GM23248 (cell line): ENCODE measurements around the gene PLEKHA6. TPM values are rescaled to one million over a fixed set of nuclear protein-coding genes. Genes with fewer than 3 reads are reported as not detected.

Experiments
- DNase-seq: peaks from one replicate; pipeline ENCODE4 v3.0.0-alpha.2; 2015
- H2AFZ ChIP-seq: fragments of 200-600 bp; sonication (generic); 2 replicates; pipeline ENCODE4 v1.6.1; 2016; ENCODE audit warnings: antibody characterized with exemption
- H3F3A ChIP-seq: fragments of 200-600 bp; sonication (generic); 2 replicates; pipeline ENCODE4 v1.6.1; 2016; ENCODE audit warnings: mild to moderate bottlenecking, antibody characterized with exemption, mixed run types; ENCODE audit not compliant: insufficient read depth
- H3K27ac ChIP-seq: fragments of 200-600 bp; sonication (generic); 2 replicates; pipeline ENCODE4 v1.5.1; 2016; ENCODE audit warnings: mild to moderate bottlenecking
- H3K27me3 ChIP-seq: fragments of 200-600 bp; sonication (generic); replicated peaks from 2 replicates; pipeline ENCODE4 v1.6.1; 2016; ENCODE audit warnings: mild to moderate bottlenecking; ENCODE audit not compliant: insufficient read depth
- H3K36me3 ChIP-seq: fragments of 200-600 bp; sonication (generic); 2 replicates; pipeline ENCODE4 v1.6.1; 2016; ENCODE audit warnings: low read depth, mild to moderate bottlenecking
- H3K4me1 ChIP-seq: fragments of 200-600 bp; sonication (generic); 2 replicates; pipeline ENCODE4 v1.6.1; 2016; ENCODE audit warnings: mild to moderate bottlenecking; ENCODE audit not compliant: insufficient read depth
- H3K4me2 ChIP-seq: fragments of 200-600 bp; sonication (generic); one replicate; pipeline ENCODE4 v1.6.1; 2016; ENCODE audit warnings: mild to moderate bottlenecking; ENCODE audit not compliant: unreplicated experiment
- H3K4me3 ChIP-seq: fragments of 200-600 bp; sonication (generic); 2 replicates; pipeline ENCODE4 v1.5.1; 2016; ENCODE audit warnings: mild to moderate bottlenecking
- H3K79me2 ChIP-seq: fragments of 200-600 bp; sonication (generic); 2 replicates; pipeline ENCODE4 v1.6.1; 2016; ENCODE audit warnings: mild to moderate bottlenecking; ENCODE audit not compliant: insufficient read depth
- H3K9ac ChIP-seq: fragments of 200-600 bp; sonication (generic); 2 replicates; pipeline ENCODE4 v1.6.1; 2016; ENCODE audit warnings: mild to moderate bottlenecking
- H3K9me2 ChIP-seq: fragments of 200-600 bp; sonication (generic); 2 replicates; pipeline ENCODE4 v1.6.1; 2016; ENCODE audit warnings: mixed run types, mild to moderate bottlenecking, moderate library complexity; ENCODE audit not compliant: insufficient read depth
- H3K9me3 ChIP-seq: fragments of 200-600 bp; sonication (generic); one replicate; pipeline ENCODE4 v1.6.1; 2017; ENCODE audit warnings: low read depth
- H4K20me1 ChIP-seq: fragments of 200-600 bp; sonication (generic); 2 replicates; pipeline ENCODE4 v1.6.0; 2016; ENCODE audit not compliant: insufficient read depth
- EZH2 ChIP-seq: fragments of 200-600 bp; sonication (generic); IDR thresholded peaks from 2 replicates; pipeline ENCODE4 v1.6.1; 2018; ENCODE audit warnings: antibody characterized with exemption, mild to moderate bottlenecking; ENCODE audit not compliant: insufficient read depth, poor library complexity, severe bottlenecking
- EZH2phosphoT487 ChIP-seq: fragments of 200-600 bp; sonication (generic); IDR thresholded peaks from 2 replicates; pipeline ENCODE4 v1.6.1; 2018; ENCODE audit warnings: antibody characterized with exemption, moderate library complexity, mild to moderate bottlenecking, low read depth; ENCODE audit not compliant: insufficient read depth
- WGBS, 2 experiments: methylation state at CpG; one replicate each; pipeline ENCODE4 v1.1.6; 2015 to 2017; ENCODE audit warnings: low lambda C conversion rate in 2 of 2, low coverage in 1 of 2; ENCODE audit errors: missing lambda C conversion rate in 2 of 2; 5-methylcytosine and 5-hydroxymethylcytosine counted together
- in situ Hi-C: fragments of 300-500 bp; cut with MboI; formaldehyde crosslinking; loops from 2 replicates; pipeline ENCODE4 v1.15.0; 2020
- polyA plus RNA-seq: library from polyadenylated mRNA; unstranded; fragments of >200 nt; fragmentation: Nextera tagmentation; extraction: Ambion mirVana; gene quantifications from 2 replicates; pipeline ENCODE4 v1.2.1, GENCODE V29; 2016
- total RNA-seq: library from RNA; depleted of rRNA; stranded (reverse); fragments of >200 nt; shearing (Covaris generic); gene quantifications from 2 replicates; pipeline ENCODE4 v1.2.3, GENCODE V29; 2014

PLEKHA6 gene
- total and polyA plus RNA-seq, 2 experiments from 2014 or later: 4.5 to 7.3 TPM

GRCh38 chr1:204174958-204175357 lies 184.8 kb downstream of the PLEKHA6 start:
- H4K20me1 ChIP-seq: no peaks in the 10 kb centered on the region
- no peak overlapping the region for H3K27ac ChIP-seq
- H3F3A ChIP-seq: peaks cover 12% of the 10 kb centered on the region; the same call in 1 of the 2 replicates
- no peaks in the 10 kb centered on the region for H3K79me2 ChIP-seq
- WGBS, 2 experiments: 78 to 82% methylated on average over 3 of the region's 3 CpGs
- H3K27me3 ChIP-seq: 0 out of 2 replicates have a peak, but pooled peaks cover 3% of the 10 kb centered on the region
- in situ Hi-C loops: no loop called here
- no peaks in the 10 kb centered on the region for H3K9me3 ChIP-seq
- DNase-seq: no peak
- no peaks in the 10 kb centered on the region for H3K9me2 ChIP-seq
- no peak for TF ChIP-seq EZH2phosphoT487
- TF ChIP-seq EZH2: no peak
- no peak overlapping the region for H3K4me3 ChIP-seq
- H2AFZ ChIP-seq: no peak overlapping the region
- H3K4me1 ChIP-seq: peaks cover 16% of the 10 kb centered on the region
- H3K36me3 ChIP-seq: no peaks in the 10 kb centered on the region
- H3K4me2 ChIP-seq: no peak overlapping the region
- no peak overlapping the region for H3K9ac ChIP-seq

GRCh38 chr1:204172404-204173029 lies 187.2 kb downstream of the PLEKHA6 start:
- Histone ChIP-seq H3F3A (peaks cover 12% of the 10 kb centered on the region; the same call in 1 of the 2 replicates), H3K36me3 (no peaks in the 10 kb centered on the region), H3K27me3 (no peaks in the 10 kb centered on the region), H3K4me2 (no peak overlapping the region), H3K79me2 (no peaks in the 10 kb centered on the region), H3K9ac (no peak overlapping the region), H4K20me1 (no peaks in the 10 kb centered on the region), H3K9me3 (no peaks in the 10 kb centered on the region), H3K4me1 (peaks cover 16% of the 10 kb centered on the region), H3K27ac (0 out of 2 replicates have a peak overlapping the region, but pooled peaks have one; percentile 10), H2AFZ (0 out of 2 replicates have a peak overlapping the region, but pooled peaks have one; percentile 18), H3K9me2 (no peaks in the 10 kb centered on the region), H3K4me3 (no peak overlapping the region)
- WGBS, 2 experiments: 78% methylated on average over 2 of the region's 2 CpGs
- in situ Hi-C loops: no loop called here
- no peak for DNase-seq
- TF ChIP-seq EZH2: no peak
- TF ChIP-seq EZH2phosphoT487: no peak

DNA sequence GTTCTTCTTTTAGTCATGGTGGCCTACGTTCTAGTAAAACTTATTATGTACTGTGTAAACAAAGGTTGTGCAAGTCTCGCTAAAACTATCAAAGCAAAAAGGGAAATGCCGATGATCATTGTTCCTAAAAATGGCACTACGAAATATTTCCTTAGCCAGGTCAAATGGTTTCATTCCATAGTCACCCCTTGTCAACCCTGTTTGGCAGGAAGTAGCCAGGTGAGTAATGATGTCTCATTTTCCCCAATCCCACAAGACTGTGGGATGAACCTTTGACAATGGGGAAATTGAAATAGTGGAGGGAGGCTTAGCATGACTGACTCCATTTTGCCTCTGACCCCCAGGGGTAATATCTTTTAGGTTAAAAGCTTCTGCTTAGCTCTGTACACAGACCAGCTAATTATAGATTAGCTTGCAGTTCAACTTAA lies 188.0 kb downstream of the PLEKHA6 start:
- H3K4me3 ChIP-seq: no peak overlapping the region
- H3K36me3 ChIP-seq: no peaks in the 10 kb centered on the region
- TF ChIP-seq EZH2: no peak
- peak; percentile 53; the same call in 1 of the 2 replicates for TF ChIP-seq EZH2phosphoT487
- no peak overlapping the region for H3K9ac ChIP-seq
- no peaks in the 10 kb centered on the region for H3K79me2 ChIP-seq
- H3K27ac ChIP-seq: peak overlapping the region; percentile 29; the same call in 1 of the 2 replicates
- peaks cover 16% of the 10 kb centered on the region for H3K4me1 ChIP-seq
- in situ Hi-C loops: no loop called here
- H2AFZ ChIP-seq: no peak overlapping the region
- peaks cover 12% of the 10 kb centered on the region; the same call in 1 of the 2 replicates for H3F3A ChIP-seq
- 1% methylated on average over 4 of the region's 4 CpGs for WGBS, 2 experiments
- no peaks in the 10 kb centered on the region for H3K27me3 ChIP-seq
- peak overlapping the region; percentile 26 for H3K4me2 ChIP-seq
- no peaks in the 10 kb centered on the region for H3K9me2 ChIP-seq
- peak; percentile 83 for DNase-seq
- no peaks in the 10 kb centered on the region for H3K9me3 ChIP-seq
- no peaks in the 10 kb centered on the region for H4K20me1 ChIP-seq

DNA sequence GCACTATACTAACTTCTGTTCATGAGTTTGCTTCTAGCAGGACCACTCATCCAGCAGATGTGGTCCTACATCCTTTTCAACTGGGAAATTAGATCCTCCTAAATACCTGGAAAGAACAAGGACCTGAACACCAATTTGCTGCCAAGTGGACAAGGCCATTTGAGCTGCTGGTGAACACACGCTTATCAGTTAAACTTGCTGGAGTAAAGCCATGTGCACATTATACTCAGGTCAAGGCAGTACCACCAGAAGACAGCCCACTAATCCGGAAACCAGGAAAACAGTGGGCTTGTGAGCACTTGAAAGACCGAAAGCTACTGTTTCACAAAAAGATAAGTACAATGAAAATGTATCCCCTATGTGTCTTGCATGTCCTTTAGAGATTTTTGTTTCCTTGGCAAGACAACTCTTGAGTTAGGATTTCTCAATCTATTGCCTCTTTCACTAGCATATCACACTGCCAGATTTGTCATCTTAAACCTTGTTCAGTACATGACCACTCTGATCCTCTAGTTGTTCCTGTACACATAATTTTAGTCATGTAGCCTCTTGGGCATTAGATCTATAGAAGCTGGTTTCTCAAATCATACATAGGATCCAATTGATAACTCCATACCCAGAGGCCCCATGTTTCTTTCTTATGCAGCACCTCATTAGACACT lies 189.1 kb downstream of the PLEKHA6 start:
- H3K9me3 ChIP-seq: no peaks in the 10 kb centered on the region
- peak; percentile 43 for DNase-seq
- H3K4me2 ChIP-seq: no peak overlapping the region
- in situ Hi-C loops: no loop called here
- H3K79me2 ChIP-seq: no peaks in the 10 kb centered on the region
- no peak overlapping the region for H2AFZ ChIP-seq
- H3K4me3 ChIP-seq: no peak overlapping the region
- no peak overlapping the region for H3K27ac ChIP-seq
- WGBS, 2 experiments: 89 to 92% methylated on average over 3 of the region's 3 CpGs
- TF ChIP-seq EZH2 (no peak), EZH2phosphoT487 (no peak)
- no peaks in the 10 kb centered on the region for H3K27me3 ChIP-seq
- H3K9me2 ChIP-seq: no peaks in the 10 kb centered on the region
- peaks cover 12% of the 10 kb centered on the region; the same call in 1 of the 2 replicates for H3F3A ChIP-seq
- H3K9ac ChIP-seq: no peak overlapping the region
- H3K36me3 ChIP-seq: no peaks in the 10 kb centered on the region
- H4K20me1 ChIP-seq: no peaks in the 10 kb centered on the region
- peaks cover 16% of the 10 kb centered on the region for H3K4me1 ChIP-seq
